HepG2 (cell line): ENCODE measurements around the gene FAM222A. TPM values are rescaled to one million over a fixed set of nuclear protein-coding genes. Genes with fewer than 3 reads are reported as not detected.

Experiments used
- ATAC-seq: fragments of 200-7000 bp; cut with Tn5 transposase; 3 replicates; pipeline ENCODE4 v1.9.1; 2020; ENCODE audit warnings: mild to moderate bottlenecking, moderate library complexity
- BruUV-seq: library from RNA; stranded (reverse); fragments of 400-500 nt; replicated peaks from 2 replicates; lab custom pipeline; 2021; lab: Mats Ljungman, UMichigan
- CTCF ChIA-PET: fragments of 300-600 bp; formaldehyde crosslinking; extraction: SDS; loops from one replicate; lab custom pipeline; 2021; ENCODE audit warnings: low total read pairs, inconsistent platforms, low intra/inter-chr PET ratio; lab: Yijun Ruan, JAX
- POLR2A ChIA-PET: fragments of 350-600 bp; sonication (Branson Sonifier 250); formaldehyde crosslinking; loops from one replicate; lab custom pipeline; 2020; ENCODE audit warnings: antibody characterized with exemption, inconsistent platforms; lab: Yijun Ruan, JAX
- DNase-seq: peaks from one replicate; pipeline ENCODE4 v3.0.0-alpha.2; 2015; ENCODE audit warnings: low spot score
- FAIRE-seq: peaks from 3 replicates; lab custom pipeline; 2011; peaks lifted over from hg19 to GRCh38; lab: Jason Lieb, UNC
- H2AFZ ChIP-seq: one replicate; pipeline ENCODE4 v1.6.1; 2011; ENCODE audit warnings: low read length, inconsistent platforms
- H3K27ac ChIP-seq: fragments of 300-600 bp; 3 replicates; pipeline ENCODE4 v1.8.0; 2011; ENCODE audit warnings: mixed run types, mild to moderate bottlenecking, mixed read lengths, low read length, inconsistent platforms; ENCODE audit not compliant: insufficient read depth; ENCODE audit errors: extremely low read length
- H3K27me3 ChIP-seq, 2 experiments: fragments of 200-600 bp in 1 of 2; 2 replicates in 1 of 2; 3 replicates in 1 of 2; pipeline versions ENCODE4 v1.6.0 to v1.8.0; 2011; ENCODE audit warnings: low read length in 2 of 2, mild to moderate bottlenecking in 2 of 2, moderate library complexity in 2 of 2, inconsistent platforms in 1 of 2; ENCODE audit not compliant: insufficient read depth in 2 of 2, control insufficient read depth in 1 of 2
- H3K36me3 ChIP-seq, 2 experiments: fragments of 200-600 bp in 1 of 2; replicated peaks in 1 of 2; 2 replicates in 1 of 2; 3 replicates in 1 of 2; pipeline versions ENCODE4 v1.5.1 to v1.8.0; 2011; ENCODE audit warnings: low read length in 2 of 2, inconsistent platforms in 1 of 2; ENCODE audit not compliant: insufficient read depth in 2 of 2, control insufficient read depth in 1 of 2
- H3K4me1 ChIP-seq: 2 replicates; pipeline ENCODE4 v1.5.1; 2012; ENCODE audit warnings: low read length, inconsistent platforms; ENCODE audit not compliant: insufficient read depth
- H3K4me2 ChIP-seq: 2 replicates; pipeline ENCODE4 v1.6.0; 2011; ENCODE audit warnings: low read depth, low read length, inconsistent platforms
- H3K4me3 ChIP-seq, 3 experiments: fragments of 200-600 bp in 1 of 3; sonication (generic), shearing (Covaris generic) in 1 of 3; replicated peaks in 1 of 3; 2 replicates each; pipeline ENCODE4 v1.5.1; 2011 to 2016; ENCODE audit warnings: low read length in 3 of 3, inconsistent platforms in 2 of 3, low read depth in 2 of 3, mild to moderate bottlenecking in 2 of 3, control low read depth in 1 of 3, mixed read lengths in 1 of 3; ENCODE audit not compliant: insufficient read depth in 1 of 3
- H3K79me2 ChIP-seq: one replicate; pipeline ENCODE4 v1.6.1; 2011; ENCODE audit warnings: low read length, inconsistent platforms; ENCODE audit not compliant: insufficient read depth
- H3K9ac ChIP-seq: 2 replicates; pipeline ENCODE4 v1.6.0; 2011; ENCODE audit warnings: mild to moderate bottlenecking, low read depth, low read length, inconsistent platforms; ENCODE audit not compliant: insufficient read depth
- H3K9me3 ChIP-seq: 2 replicates; pipeline ENCODE4 v1.5.1; 2012; ENCODE audit warnings: mild to moderate bottlenecking, low read length
- H4K20me1 ChIP-seq: 2 replicates; pipeline ENCODE4 v1.6.0; 2011; ENCODE audit warnings: inconsistent platforms, mild to moderate bottlenecking, low read length, moderate library complexity; ENCODE audit not compliant: insufficient read depth
- NFATC3 ChIP-seq: sonication (generic); formaldehyde crosslinking; IDR thresholded peaks from 2 replicates; pipeline ENCODE4 v1.5.1; 2020; ENCODE audit warnings: mild to moderate bottlenecking, missing genetic modification reagents
- SAP130 ChIP-seq: IDR thresholded peaks from 2 replicates; pipeline ENCODE4 v1.6.1; 2016; ENCODE audit warnings: low read depth
- YEATS4 ChIP-seq: sonication (generic); formaldehyde crosslinking; IDR thresholded peaks from 2 replicates; pipeline ENCODE4 v1.4.0; 2020; ENCODE audit warnings: missing genetic modification reagents, borderline replicate concordance
- WGBS: methylation state at CpG from one replicate; pipeline ENCODE4 v1.1.6; 2017; ENCODE audit warnings: low lambda C conversion rate; 5-methylcytosine and 5-hydroxymethylcytosine counted together
- in situ Hi-C: cut with HindIII; loops from 2 replicates; pipeline ENCODE4 v1.10.0; 2017; ENCODE audit warnings: low pct_unique_long_range_greater_than_20kb; ENCODE audit not compliant: extremely low pct_ligation_motif_present
- intact Hi-C: fragments of 100-400 bp; cut with micrococcal nuclease; formaldehyde crosslinking; loops from one replicate; pipeline ENCODE4 v1.10.0; 2022; ENCODE audit not compliant: unreplicated experiment
- polyA plus RNA-seq, 8 experiments: library from polyadenylated mRNA; depleted of rRNA in 3 of 8; stranded (reverse) in 7 of 8; unstranded in 1 of 8; fragments of >200 nt; fragmentation: Illumina TruSeq in 4 of 8; extraction: Trizol in 4 of 8; gene quantifications; 2 replicates each; pipeline versions ENCODE4 v1.2.1 to v1.2.3, GENCODE V29; 2011 to 2016; ENCODE audit warnings: low read depth in 4 of 8, missing spikeins in 1 of 8, mixed read lengths in 1 of 8; ENCODE audit not compliant: insufficient read depth in 1 of 8
- total RNA-seq, 5 experiments: library from RNA; depleted of rRNA; stranded (reverse); fragments of >200 nt; fragmentation: Illumina TruSeq; extraction: Trizol; gene quantifications; 2 replicates each; pipeline ENCODE4 v1.2.3, GENCODE V29; 2016; ENCODE audit warnings: low read depth in 1 of 5
- TF ChIP-seq, protein P1 (sequence below): sonication (generic); formaldehyde crosslinking; IDR thresholded peaks from 2 replicates; pipeline ENCODE4 v1.4.0; 2020; ENCODE audit warnings: low read depth, missing genetic modification reagents

Gene FAM222A
- total and polyA plus RNA-seq, 2 of the 13 experiments (the other 11 are each of a cell fraction or from before 2014, with no cell fraction given): 2.7 to 9.6 TPM

DNA sequence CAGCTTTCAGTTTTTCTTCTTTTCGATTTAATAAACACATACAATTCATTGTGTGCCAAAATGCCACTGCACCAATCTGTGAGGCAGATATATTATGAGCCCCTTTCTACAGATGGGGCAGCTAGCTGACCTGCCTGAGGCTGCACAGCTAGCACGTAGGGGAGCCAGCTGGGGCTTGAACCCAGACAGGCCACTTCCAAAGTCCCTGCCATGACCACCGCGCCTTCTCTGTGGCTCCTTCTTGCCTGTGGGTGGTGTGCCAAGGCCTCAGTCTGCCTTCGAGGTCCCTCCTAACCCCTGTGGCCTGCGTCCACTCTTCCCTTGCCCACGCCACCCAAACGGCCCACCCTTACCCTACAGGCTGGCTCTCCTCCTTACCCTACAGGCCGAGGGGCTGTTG lies 16.2 kb downstream of the FAM222A start:
- no peak overlapping the region for H2AFZ ChIP-seq
- no peak for FAIRE-seq
- H3K4me1 ChIP-seq: peaks cover 68% of the 10 kb centered on the region
- no peak overlapping the region for H3K27ac ChIP-seq
- TF ChIP-seq, protein P1, sequence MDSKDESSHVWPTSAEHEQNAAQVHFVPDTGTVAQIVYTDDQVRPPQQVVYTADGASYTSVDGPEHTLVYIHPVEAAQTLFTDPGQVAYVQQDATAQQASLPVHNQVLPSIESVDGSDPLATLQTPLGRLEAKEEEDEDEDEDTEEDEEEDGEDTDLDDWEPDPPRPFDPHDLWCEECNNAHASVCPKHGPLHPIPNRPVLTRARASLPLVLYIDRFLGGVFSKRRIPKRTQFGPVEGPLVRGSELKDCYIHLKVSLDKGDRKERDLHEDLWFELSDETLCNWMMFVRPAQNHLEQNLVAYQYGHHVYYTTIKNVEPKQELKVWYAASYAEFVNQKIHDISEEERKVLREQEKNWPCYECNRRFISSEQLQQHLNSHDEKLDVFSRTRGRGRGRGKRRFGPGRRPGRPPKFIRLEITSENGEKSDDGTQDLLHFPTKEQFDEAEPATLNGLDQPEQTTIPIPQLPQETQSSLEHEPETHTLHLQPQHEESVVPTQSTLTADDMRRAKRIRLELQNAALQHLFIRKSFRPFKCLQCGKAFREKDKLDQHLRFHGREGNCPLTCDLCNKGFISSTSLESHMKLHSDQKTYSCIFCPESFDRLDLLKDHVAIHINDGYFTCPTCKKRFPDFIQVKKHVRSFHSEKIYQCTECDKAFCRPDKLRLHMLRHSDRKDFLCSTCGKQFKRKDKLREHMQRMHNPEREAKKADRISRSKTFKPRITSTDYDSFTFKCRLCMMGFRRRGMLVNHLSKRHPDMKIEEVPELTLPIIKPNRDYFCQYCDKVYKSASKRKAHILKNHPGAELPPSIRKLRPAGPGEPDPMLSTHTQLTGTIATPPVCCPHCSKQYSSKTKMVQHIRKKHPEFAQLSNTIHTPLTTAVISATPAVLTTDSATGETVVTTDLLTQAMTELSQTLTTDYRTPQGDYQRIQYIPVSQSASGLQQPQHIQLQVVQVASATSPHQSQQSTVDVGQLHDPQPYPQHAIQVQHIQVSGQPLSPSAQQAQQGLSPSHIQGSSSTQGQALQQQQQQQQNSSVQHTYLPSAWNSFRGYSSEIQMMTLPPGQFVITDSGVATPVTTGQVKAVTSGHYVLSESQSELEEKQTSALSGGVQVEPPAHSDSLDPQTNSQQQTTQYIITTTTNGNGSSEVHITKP (CRISPR knock-in tag): no peak
- TF ChIP-seq NFATC3 (no peak), SAP130 (CRISPR knock-in tag) (no peak), YEATS4 (CRISPR knock-in tag) (no peak)
- TF ChIP-seq, all 625 proteins: peak for 0
- ChIA-PET POLR2A (no interaction called here), CTCF (no interaction called here)
- BruUV-seq: no TSS peak
- peaks cover 13% of the 10 kb centered on the region for H3K79me2 ChIP-seq
- H3K4me3 ChIP-seq: no peak overlapping the region
- H3K9me3 ChIP-seq: no peaks in the 10 kb centered on the region
- ATAC-seq (no peak), DNase-seq (no peak)
- H3K9ac ChIP-seq: no peak overlapping the region
- H4K20me1 ChIP-seq: no peaks in the 10 kb centered on the region
- in situ Hi-C loops (no loop called here), intact Hi-C loops (no loop called here)
- peaks cover 0 to 7% of the 10 kb centered on the region in 2 experiments; a peak in 1 of 5 replicates for H3K36me3 ChIP-seq
- 97% methylated on average over 9 of the region's 9 CpGs for WGBS
- no peak overlapping the region for H3K4me2 ChIP-seq
- H3K27me3 ChIP-seq: no peaks in the 10 kb centered on the region
